Cardiac fibroblast (primary cell): ENCODE results near the gene TNS1.

ENCODE experiments used
- DNase-seq, 2 donors: peaks; one replicate each; pipeline versions ENCODE4 v3.0.0 to v3.0.0-alpha.2; 2010; ENCODE audit warnings: low read depth in 2 of 2
- H3K4me3 ChIP-seq, 2 donors: replicated peaks in 1 of 2; 1 replicate in 1 of 2; 2 replicates in 1 of 2; pipeline ENCODE4 v1.5.1; 2011; ENCODE audit warnings: low read depth in 2 of 2, low read length in 2 of 2, mild to moderate bottlenecking in 2 of 2, moderate library complexity in 1 of 2
- CTCF ChIP-seq: IDR thresholded peaks from one replicate; pipeline ENCODE4 v1.5.1; 2011; ENCODE audit warnings: low read depth, mild to moderate bottlenecking, low read length, inconsistent platforms

Gene TNS1

GRCh38 chr2:217900780-217901360, 101.9 kb downstream of the TNS1 start:
- DNase-seq = no peak
- H3K4me3 ChIP-seq = peak overlapping the region in 1 of 2 donors; percentile 50
- TF ChIP-seq CTCF = no peak

GRCh38 chr2:217900010-217900779, 102.6 kb downstream of the TNS1 start:
- TF ChIP-seq CTCF = no peak
- no peak for DNase-seq

GRCh38 chr2:217899231-217900009, 103.4 kb downstream of the TNS1 start:
- peak; percentile 87 to 93 for DNase-seq
- peak overlapping the region in 1 of 2 donors; percentile 8 for H3K4me3 ChIP-seq
- TF ChIP-seq CTCF = peak; percentile 90

More at GRCh38 chr2:217900010-217900779, 102.6 kb downstream of the TNS1 start:
- H3K4me3 ChIP-seq = peak overlapping the region in 1 of 2 donors; percentile 50

- no peak overlapping the region for H3K4me3 ChIP-seq
- TF ChIP-seq CTCF = no peak
- no peak for DNase-seq
Observed at GRCh38 chr2:217897816-217898806, 104.7 kb downstream of the TNS1 start.

- no peak for DNase-seq
- no peak for TF ChIP-seq CTCF
- H3K4me3 ChIP-seq = no peak overlapping the region
Observed at GRCh38 chr2:217897091-217897715, 105.6 kb downstream of the TNS1 start.
